Measurements from ENCODE around the gene CNTN4. TPM values are rescaled to one million over a fixed set of nuclear protein-coding genes. Genes with fewer than 3 reads are reported as not detected.

CNTN4 gene
- total RNA-seq, 2 donors from 2014 or later = 13.0 to 50.1 TPM

DNA sequence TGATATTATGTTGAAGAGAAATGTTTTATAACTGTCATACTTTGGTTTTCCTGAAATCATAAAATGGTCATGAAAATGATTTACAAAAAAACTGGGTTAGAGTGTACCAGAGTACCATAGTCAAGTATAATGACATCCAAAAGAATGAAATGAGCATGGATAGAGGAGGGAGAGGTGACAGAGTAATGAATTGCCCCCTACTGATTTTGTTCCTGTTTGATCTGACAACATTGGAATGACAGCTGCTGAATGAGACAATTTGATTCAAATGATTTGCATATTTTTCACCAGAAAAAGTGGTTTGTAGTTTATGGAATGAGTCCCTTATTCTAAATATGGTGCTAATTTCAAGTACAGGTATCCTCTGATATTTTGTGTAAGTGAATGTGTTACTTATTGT, 271.7 kb downstream of the CNTN4 start:
- Histone ChIP-seq H3K4me3 (no peak overlapping the region), H3K9me3 (no peaks in the 10 kb centered on the region), H3K36me3 (replicated peaks in 1 of 2; ENCODE audit: insufficient read depth in 1 of 2, low read depth in 2 of 2) (no peaks in the 10 kb centered on the region), H3K27me3 (no peaks in the 10 kb centered on the region), H3K4me1 (no peaks in the 10 kb centered on the region), H3K27ac (no peak overlapping the region)
- intact Hi-C loops (cut with DNase I) = no loop called here
- DNase-seq (no peak), ATAC-seq (no peak)
- TF ChIP-seq POLR2A (IDR thresholded peaks at IDR 0.05) = no peak

DNA sequence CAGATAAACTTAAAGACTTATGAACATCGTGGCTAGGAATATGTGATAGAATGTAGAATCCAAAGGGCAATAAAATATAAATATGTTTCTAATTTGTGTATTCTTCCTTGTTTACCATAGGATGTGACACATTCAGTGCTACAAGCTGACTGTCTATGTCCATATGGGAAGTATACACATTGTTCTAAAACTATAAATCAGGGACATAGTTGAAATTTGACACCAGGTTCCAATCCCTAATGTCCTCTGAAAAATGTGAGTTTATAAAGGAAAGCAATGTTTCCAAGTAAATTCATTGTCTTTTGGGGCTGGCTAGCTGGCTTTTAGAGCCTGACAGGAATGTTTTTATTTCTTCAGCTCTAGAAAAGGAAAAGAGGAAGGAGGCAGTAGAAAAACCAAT, 273.6 kb downstream of the CNTN4 start:
- ATAC-seq (no peak), DNase-seq (no peak)
- intact Hi-C loops (cut with DNase I) = no loop called here
- Histone ChIP-seq H3K4me3 (no peak overlapping the region), H3K27ac (no peak overlapping the region), H3K36me3 (replicated peaks in 1 of 2; ENCODE audit: insufficient read depth in 1 of 2, low read depth in 2 of 2) (no peaks in the 10 kb centered on the region), H3K9me3 (no peaks in the 10 kb centered on the region), H3K27me3 (no peaks in the 10 kb centered on the region), H3K4me1 (no peaks in the 10 kb centered on the region)
- TF ChIP-seq, protein P1, sequence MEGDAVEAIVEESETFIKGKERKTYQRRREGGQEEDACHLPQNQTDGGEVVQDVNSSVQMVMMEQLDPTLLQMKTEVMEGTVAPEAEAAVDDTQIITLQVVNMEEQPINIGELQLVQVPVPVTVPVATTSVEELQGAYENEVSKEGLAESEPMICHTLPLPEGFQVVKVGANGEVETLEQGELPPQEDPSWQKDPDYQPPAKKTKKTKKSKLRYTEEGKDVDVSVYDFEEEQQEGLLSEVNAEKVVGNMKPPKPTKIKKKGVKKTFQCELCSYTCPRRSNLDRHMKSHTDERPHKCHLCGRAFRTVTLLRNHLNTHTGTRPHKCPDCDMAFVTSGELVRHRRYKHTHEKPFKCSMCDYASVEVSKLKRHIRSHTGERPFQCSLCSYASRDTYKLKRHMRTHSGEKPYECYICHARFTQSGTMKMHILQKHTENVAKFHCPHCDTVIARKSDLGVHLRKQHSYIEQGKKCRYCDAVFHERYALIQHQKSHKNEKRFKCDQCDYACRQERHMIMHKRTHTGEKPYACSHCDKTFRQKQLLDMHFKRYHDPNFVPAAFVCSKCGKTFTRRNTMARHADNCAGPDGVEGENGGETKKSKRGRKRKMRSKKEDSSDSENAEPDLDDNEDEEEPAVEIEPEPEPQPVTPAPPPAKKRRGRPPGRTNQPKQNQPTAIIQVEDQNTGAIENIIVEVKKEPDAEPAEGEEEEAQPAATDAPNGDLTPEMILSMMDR (IDR thresholded peaks at IDR 0.05) = no peak
- WGBS, 2 donors = 49 to 54% methylated on average over 1 of the region's 1 CpG

DNA sequence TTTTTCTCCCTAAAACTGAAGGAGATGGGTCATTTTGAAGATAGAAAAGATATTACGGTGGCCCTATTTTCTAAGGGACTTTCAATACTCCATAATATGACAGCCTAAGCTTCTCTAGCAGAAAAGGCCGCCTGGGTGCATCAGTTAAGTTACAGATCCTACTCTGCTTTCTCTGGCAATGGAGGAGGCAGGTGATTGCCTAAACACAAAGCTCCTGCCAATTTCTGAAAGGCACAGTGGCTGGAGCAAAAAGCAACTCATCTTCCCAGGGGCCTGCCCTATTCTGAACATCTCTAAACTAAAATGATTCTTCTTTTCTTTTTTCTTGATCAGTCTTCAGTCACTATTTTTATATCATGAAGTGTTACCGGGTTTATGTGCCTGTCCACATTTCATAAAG, 276.7 kb downstream of the CNTN4 start:
- no peak for ATAC-seq
- intact Hi-C loops (cut with DNase I) = no loop called here
- Histone ChIP-seq H3K27ac (no peak overlapping the region), H3K27me3 (no peaks in the 10 kb centered on the region), H3K36me3 (replicated peaks in 1 of 2; ENCODE audit: insufficient read depth in 1 of 2, low read depth in 2 of 2) (no peaks in the 10 kb centered on the region), H3K9me3 (no peaks in the 10 kb centered on the region), H3K4me3 (no peak overlapping the region), H3K4me1 (no peaks in the 10 kb centered on the region)
- no peak for TF ChIP-seq POLR2A (IDR thresholded peaks at IDR 0.05)
- TF ChIP-seq, protein P1 (IDR thresholded peaks at IDR 0.05) = no peak
- WGBS, 2 donors = 61% methylated on average over 3 of the region's 3 CpGs
- DNase-seq = no peak

DNA sequence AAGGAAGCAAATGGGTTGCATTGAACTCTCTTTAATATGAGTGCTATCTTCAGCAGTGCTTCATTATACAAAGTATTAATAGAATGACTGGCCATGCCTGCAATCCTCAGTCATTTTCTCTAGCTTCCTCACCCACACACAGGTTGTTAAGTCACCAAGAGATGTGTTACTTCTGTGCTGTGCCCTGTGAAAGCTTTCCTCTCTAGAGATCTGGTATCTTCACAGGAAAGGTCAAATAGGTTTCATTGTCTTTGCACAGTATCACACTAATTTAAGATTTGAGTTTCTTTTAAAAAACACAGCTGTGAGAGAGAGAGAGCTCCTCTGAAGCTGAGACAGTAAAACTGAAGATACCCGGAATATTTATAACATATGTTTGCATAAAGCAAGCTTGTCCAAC, 278.6 kb downstream of the CNTN4 start:
- no peaks in the 10 kb centered on the region for H3K9me3 ChIP-seq

DNA sequence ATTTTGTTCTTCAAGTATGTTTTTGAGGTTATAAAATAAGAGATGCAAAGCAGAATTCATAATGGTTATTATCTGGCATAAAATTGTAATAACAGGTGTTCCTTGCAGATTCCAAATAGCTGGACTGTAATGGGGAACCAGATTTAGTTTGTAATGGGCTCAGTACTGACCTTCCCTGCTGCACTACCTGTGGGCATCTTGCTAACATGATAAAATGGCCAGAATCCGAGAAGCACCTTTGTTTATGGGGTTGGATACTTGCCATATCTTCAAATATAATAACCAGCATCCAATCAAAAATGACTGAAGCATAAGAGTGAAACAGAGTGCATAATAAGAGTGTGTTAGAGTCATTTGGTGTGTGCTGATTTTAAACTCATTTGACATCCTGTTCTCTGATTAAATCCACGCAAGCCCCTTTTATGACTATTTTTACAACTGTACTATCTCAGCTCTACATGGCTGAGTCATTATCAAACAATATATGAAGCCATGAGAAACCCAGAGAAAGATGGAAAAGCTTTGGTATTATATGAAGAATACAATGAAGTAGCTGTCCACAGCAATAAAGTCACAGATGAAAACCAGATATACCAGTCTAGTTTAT, 292.4 kb downstream of the CNTN4 start:
- intact Hi-C loops (cut with DNase I) = no loop called here
- no peak overlapping the region for H3K27ac ChIP-seq
- whole genome bisulfite sequencing, 2 donors = 37 to 43% methylated on average over 2 of the region's 2 CpGs
- H3K9me3 ChIP-seq = no peaks in the 10 kb centered on the region
- no peak for DNase-seq
- TF ChIP-seq, protein P1 (IDR thresholded peaks at IDR 0.05) = no peak
- no peak for TF ChIP-seq POLR2A (IDR thresholded peaks at IDR 0.05)
- no peak for ATAC-seq
- no peaks in the 10 kb centered on the region for H3K4me1 ChIP-seq
- H3K4me3 ChIP-seq = no peak overlapping the region
- H3K27me3 ChIP-seq = no peaks in the 10 kb centered on the region
- no peaks in the 10 kb centered on the region for H3K36me3 ChIP-seq (replicated peaks in 1 of 2; ENCODE audit: insufficient read depth in 1 of 2, low read depth in 2 of 2)

More for the DNA sequence above, 278.6 kb downstream of the CNTN4 start:
- WGBS, 2 donors = 34 to 65% methylated on average over 1 of the region's 1 CpG
- H3K27ac ChIP-seq = no peak overlapping the region
- DNase-seq (no peak), ATAC-seq (no peak)
- TF ChIP-seq POLR2A (IDR thresholded peaks at IDR 0.05) = no peak
- TF ChIP-seq, protein P1 (IDR thresholded peaks at IDR 0.05) = no peak
- intact Hi-C loops (cut with DNase I) = no loop called here
- no peaks in the 10 kb centered on the region for H3K4me1 ChIP-seq
- H3K4me3 ChIP-seq = no peak overlapping the region
- H3K36me3 ChIP-seq (replicated peaks in 1 of 2; ENCODE audit: insufficient read depth in 1 of 2, low read depth in 2 of 2) = no peaks in the 10 kb centered on the region
- H3K27me3 ChIP-seq = no peaks in the 10 kb centered on the region

All from body of pancreas (tissue), 4 donors.